Suprapubic skin (tissue), 4 donors: ENCODE measurements around the gene DLGAP4.

ENCODE experiments used
- EP300 ChIP-seq: sonication (generic); formaldehyde crosslinking; IDR thresholded peaks from one replicate; pipeline ENCODE4 v1.6.1; 2017; ENCODE audit warnings: antibody characterized with exemption
- POLR2A ChIP-seq, 2 donors: fragments of 450-650 bp; IDR thresholded peaks; one replicate each; pipeline ENCODE4 v1.6.1; 2017; ENCODE audit warnings: antibody characterized with exemption in 2 of 2, mild to moderate bottlenecking in 2 of 2, moderate library complexity in 2 of 2
- POLR2AphosphoS5 ChIP-seq, 3 donors: sonication (generic); formaldehyde crosslinking; IDR thresholded peaks; one replicate each; pipeline ENCODE4 v1.6.1; 2017; ENCODE audit warnings: antibody characterized with exemption in 3 of 3
- TF ChIP-seq, protein P1 (sequence below), 2 donors: fragments of 200-600 bp in 1 of 2; fragments of 450-650 bp in 1 of 2; sonication (generic) in 1 of 2; IDR thresholded peaks; one replicate each; pipeline ENCODE4 v1.5.1; 2016 to 2019; ENCODE audit warnings: antibody characterized with exemption in 2 of 2, mild to moderate bottlenecking in 1 of 2, moderate library complexity in 1 of 2

DNA sequence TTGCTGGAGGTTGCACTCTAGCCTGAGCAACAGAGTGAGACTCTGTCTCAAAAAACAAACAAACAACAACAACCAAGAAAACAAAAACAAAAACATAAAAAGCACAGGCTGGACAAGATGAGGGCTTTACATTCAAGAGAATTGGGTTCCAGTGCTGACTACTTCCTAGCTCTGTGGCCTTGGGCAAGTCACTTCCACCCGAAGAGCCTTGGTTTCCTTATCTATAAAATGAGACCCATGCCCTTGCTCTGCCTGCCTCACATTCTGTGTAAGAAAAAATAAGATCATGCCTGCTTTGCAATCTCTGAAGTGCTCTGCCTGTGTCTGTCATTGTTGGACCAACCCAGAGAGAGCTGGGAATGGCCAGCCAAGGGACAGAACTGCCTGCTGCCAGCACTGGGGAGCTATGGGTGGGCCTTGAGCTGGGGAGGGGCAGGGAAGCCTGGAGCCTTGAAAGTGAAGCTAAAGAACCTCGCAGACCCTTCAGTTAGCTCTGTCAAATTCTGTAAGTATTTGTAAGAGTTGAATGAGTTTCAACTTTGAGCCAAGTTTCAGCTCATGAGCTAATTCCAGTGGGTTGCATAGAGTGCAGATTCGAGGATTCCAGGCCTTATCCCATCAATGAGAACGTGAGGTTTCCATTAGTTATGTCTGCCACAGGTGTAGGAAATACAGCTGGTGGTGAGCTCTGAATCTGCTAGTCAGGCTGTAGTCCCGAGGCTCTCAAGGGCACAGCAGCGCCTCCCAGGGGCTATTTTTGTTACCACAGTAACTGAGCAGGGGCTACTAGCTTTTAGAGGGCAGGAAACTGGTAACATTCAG is 93.2 kb downstream of the DLGAP4 start:
- TF ChIP-seq, protein P1, sequence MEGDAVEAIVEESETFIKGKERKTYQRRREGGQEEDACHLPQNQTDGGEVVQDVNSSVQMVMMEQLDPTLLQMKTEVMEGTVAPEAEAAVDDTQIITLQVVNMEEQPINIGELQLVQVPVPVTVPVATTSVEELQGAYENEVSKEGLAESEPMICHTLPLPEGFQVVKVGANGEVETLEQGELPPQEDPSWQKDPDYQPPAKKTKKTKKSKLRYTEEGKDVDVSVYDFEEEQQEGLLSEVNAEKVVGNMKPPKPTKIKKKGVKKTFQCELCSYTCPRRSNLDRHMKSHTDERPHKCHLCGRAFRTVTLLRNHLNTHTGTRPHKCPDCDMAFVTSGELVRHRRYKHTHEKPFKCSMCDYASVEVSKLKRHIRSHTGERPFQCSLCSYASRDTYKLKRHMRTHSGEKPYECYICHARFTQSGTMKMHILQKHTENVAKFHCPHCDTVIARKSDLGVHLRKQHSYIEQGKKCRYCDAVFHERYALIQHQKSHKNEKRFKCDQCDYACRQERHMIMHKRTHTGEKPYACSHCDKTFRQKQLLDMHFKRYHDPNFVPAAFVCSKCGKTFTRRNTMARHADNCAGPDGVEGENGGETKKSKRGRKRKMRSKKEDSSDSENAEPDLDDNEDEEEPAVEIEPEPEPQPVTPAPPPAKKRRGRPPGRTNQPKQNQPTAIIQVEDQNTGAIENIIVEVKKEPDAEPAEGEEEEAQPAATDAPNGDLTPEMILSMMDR (IDR thresholded peaks at IDR 0.05), result peak; percentile 9 to 36
- TF ChIP-seq POLR2A (IDR thresholded peaks at IDR 0.05) (no peak), EP300 (no peak), POLR2AphosphoS5 (IDR thresholded peaks at IDR 0.05) (no peak)
